ENCODE data around the gene WNT5B.

Gene WNT5B

DNA sequence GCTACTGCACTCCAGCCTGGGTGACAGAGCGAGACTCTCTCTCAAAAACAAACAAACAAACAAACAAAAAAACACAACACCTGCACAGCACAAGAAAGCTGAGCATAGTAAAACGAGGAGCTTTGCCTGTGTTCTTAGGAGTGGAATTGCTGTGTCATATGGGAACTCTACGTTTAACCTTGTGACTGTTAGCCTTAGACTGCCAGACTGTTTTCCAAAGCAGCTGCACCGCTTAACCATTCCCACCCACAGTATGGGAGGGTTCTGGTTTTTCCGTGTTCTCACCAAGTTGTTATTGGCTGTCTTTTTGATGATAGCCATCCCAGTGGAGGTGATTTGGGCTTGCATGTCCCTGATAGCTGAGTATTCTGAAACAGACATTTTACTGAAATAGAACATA lies 9.2 kb downstream of the WNT5B start:
- DNase-seq (ENCODE audit: low read depth), result no peak
- no peak overlapping the region for H3K4me3 ChIP-seq (ENCODE audit: low read depth, low read length)
- TF ChIP-seq, protein P1, sequence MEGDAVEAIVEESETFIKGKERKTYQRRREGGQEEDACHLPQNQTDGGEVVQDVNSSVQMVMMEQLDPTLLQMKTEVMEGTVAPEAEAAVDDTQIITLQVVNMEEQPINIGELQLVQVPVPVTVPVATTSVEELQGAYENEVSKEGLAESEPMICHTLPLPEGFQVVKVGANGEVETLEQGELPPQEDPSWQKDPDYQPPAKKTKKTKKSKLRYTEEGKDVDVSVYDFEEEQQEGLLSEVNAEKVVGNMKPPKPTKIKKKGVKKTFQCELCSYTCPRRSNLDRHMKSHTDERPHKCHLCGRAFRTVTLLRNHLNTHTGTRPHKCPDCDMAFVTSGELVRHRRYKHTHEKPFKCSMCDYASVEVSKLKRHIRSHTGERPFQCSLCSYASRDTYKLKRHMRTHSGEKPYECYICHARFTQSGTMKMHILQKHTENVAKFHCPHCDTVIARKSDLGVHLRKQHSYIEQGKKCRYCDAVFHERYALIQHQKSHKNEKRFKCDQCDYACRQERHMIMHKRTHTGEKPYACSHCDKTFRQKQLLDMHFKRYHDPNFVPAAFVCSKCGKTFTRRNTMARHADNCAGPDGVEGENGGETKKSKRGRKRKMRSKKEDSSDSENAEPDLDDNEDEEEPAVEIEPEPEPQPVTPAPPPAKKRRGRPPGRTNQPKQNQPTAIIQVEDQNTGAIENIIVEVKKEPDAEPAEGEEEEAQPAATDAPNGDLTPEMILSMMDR (IDR thresholded peaks at IDR 0.05; ENCODE audit: low read depth, low read length), result no peak
- no peak for TF ChIP-seq MYC (IDR thresholded peaks at IDR 0.05; ENCODE audit: low read depth, low read length)
- TF ChIP-seq, protein P2, sequence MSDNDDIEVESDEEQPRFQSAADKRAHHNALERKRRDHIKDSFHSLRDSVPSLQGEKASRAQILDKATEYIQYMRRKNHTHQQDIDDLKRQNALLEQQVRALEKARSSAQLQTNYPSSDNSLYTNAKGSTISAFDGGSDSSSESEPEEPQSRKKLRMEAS (IDR thresholded peaks at IDR 0.05; ENCODE audit: low read depth, low read length), result no peak
- no peak for TF ChIP-seq POLR2A (IDR thresholded peaks at IDR 0.05; ENCODE audit: extremely low read depth, insufficient read length)

DNA sequence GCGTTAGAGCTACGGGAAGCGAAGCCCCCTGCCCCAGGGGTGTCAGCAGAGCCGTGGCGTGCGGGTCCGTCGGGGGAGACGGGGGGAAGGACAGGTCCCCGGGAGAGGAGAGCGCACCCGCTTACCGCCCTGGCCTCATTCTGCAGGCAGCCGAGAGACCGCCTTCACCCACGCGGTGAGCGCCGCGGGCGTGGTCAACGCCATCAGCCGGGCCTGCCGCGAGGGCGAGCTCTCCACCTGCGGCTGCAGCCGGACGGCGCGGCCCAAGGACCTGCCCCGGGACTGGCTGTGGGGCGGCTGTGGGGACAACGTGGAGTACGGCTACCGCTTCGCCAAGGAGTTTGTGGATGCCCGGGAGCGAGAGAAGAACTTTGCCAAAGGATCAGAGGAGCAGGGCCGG lies 10.5 kb downstream of the WNT5B start:
- no peak overlapping the region for H3K4me3 ChIP-seq (ENCODE audit: low read depth, low read length)
- TF ChIP-seq POLR2A (IDR thresholded peaks at IDR 0.05; ENCODE audit: extremely low read depth, insufficient read length), result no peak
- TF ChIP-seq, protein P2 (IDR thresholded peaks at IDR 0.05; ENCODE audit: low read depth, low read length), result no peak
- TF ChIP-seq MYC (IDR thresholded peaks at IDR 0.05; ENCODE audit: low read depth, low read length), result no peak
- TF ChIP-seq, protein P1 (IDR thresholded peaks at IDR 0.05; ENCODE audit: low read depth, low read length), result no peak
- no peak for DNase-seq (ENCODE audit: low read depth)

DNA sequence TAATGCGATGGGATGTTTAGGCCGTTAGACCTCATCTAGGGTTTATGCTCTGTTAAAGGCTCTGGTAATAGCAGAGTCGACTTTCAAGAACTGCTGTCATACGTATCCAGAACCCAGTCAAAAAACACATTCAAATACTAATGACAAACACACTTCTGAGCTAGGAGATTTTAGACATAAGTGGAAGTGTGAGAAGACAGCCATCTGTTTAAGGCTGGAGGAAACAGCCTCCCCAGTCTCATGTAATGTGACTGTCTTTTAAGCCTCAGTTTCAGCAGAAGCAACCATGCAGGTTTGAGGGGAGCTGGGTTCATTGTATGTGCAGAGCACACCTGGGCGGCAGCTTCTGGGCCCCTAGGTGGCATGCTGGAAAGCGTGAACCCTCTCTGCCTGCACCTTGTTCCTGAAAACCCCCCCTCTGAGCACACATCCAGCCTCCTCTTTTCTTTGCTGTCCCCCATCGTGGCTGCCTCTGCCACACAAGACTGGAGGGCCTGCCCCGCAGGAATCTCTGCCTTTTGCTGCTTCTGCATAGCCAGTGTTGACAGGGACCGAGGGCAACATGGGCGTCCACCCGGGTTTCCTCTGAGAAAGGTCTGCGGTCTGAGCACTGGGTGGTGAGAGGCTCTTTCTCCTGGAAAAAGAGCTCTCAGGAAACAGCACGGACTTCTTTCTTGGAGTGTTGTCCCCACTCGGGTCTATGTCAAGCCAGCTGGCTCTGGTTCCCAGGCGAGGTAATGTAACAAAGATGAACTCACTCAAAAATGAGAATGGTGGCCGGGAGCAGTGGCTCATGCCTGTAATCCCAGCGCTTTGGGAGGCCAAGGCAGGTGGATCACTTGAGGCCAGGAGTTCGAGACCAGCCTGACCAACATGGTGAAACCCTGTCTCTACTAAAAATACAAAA lies 11.6 kb downstream of the WNT5B start:
- H3K4me3 ChIP-seq (ENCODE audit: low read depth, low read length), result no peak overlapping the region
- DNase-seq (ENCODE audit: low read depth), result no peak
- TF ChIP-seq POLR2A (IDR thresholded peaks at IDR 0.05; ENCODE audit: extremely low read depth, insufficient read length) (no peak), MYC (IDR thresholded peaks at IDR 0.05; ENCODE audit: low read depth, low read length) (no peak)
- TF ChIP-seq, protein P2 (IDR thresholded peaks at IDR 0.05; ENCODE audit: low read depth, low read length), result no peak
- TF ChIP-seq, protein P1 (IDR thresholded peaks at IDR 0.05; ENCODE audit: low read depth, low read length), result no peak

DNA sequence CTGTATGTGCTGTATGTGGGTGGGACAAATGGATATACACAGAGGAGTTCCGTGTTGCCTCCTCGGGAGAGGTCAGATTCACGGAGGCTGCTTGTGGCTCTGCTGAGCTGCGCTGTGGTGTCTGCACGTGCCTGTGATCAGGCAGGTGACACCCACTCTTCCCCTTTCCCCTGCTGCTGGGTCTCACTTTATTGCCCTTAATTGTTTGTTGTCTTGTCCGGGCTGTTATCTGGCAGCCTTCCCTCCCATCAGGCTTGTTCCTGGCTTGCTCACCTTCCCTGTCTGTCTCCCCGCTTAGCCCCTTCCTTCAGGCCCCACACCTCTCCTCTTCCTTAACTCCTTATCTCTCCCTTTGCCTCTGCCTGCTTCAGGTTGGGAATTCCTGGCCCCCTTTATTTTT lies 13.5 kb downstream of the WNT5B start:
- no peak for DNase-seq (ENCODE audit: low read depth)
- no peak overlapping the region for H3K4me3 ChIP-seq (ENCODE audit: low read depth, low read length)
- TF ChIP-seq POLR2A (IDR thresholded peaks at IDR 0.05; ENCODE audit: extremely low read depth, insufficient read length) (no peak), MYC (IDR thresholded peaks at IDR 0.05; ENCODE audit: low read depth, low read length) (no peak)

DNA sequence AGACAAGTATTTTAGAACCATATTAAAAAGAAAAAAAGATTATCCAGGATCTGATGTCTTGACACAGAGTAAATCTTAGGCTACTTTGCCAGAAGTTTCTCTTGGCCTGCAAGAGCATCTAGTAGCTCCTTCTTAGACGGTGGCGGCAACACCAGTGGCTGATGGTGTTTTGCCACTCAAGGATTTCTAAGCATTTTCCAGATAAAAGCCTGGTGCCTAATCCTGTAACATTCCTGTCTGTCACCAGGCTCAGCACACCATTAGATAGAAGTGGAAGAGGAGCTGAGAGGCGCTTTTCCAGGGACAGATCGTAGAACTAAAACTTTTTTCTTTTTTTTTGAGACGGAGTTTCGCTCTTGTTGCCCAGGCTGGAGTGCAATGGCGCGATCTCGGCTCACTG lies 14.0 kb downstream of the WNT5B start:
- H3K4me3 ChIP-seq (ENCODE audit: low read depth, low read length), result no peak overlapping the region
- no peak for DNase-seq (ENCODE audit: low read depth)
- TF ChIP-seq POLR2A (IDR thresholded peaks at IDR 0.05; ENCODE audit: extremely low read depth, insufficient read length), result no peak
- no peak for TF ChIP-seq MYC (IDR thresholded peaks at IDR 0.05; ENCODE audit: low read depth, low read length)
- TF ChIP-seq, protein P2 (IDR thresholded peaks at IDR 0.05; ENCODE audit: low read depth, low read length), result no peak
- TF ChIP-seq, protein P1 (IDR thresholded peaks at IDR 0.05; ENCODE audit: low read depth, low read length), result no peak

DNA sequence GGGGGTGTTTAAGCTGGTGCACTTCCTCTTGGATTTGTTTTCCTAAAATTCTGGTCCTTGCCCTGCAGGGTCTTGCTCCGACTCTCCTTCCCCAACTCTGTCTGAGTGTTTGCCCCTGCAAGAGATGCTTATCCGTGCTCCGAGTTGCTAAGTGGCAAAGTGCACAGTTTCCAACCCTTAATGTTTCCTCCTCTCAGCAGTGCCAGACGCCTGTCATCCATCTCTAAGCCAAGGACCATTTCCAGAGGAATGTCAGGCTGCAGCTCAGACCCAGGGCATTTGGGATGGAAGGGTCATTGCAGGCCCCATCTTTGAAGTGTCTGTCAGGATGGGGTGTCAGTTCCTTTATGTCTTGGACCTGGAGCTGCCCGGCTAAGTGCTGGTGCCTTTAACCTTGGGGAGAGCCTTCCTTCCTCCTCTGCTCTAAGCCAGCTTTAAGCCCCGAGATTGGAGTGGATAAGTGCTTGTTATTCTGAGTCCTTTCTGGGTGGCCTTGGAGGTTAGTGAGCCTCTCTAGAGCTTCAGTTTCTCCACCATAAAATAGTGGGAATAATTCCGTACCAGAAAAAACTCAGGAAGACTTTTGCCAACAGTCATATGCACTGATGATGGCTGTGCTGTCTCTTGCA lies 15.0 kb downstream of the WNT5B start:
- H3K4me3 ChIP-seq (ENCODE audit: low read depth, low read length), result no peak overlapping the region
- DNase-seq (ENCODE audit: low read depth), result no peak
- no peak for TF ChIP-seq POLR2A (IDR thresholded peaks at IDR 0.05; ENCODE audit: extremely low read depth, insufficient read length)
- TF ChIP-seq, protein P1 (IDR thresholded peaks at IDR 0.05; ENCODE audit: low read depth, low read length), result no peak
- TF ChIP-seq, protein P2 (IDR thresholded peaks at IDR 0.05; ENCODE audit: low read depth, low read length), result no peak
- no peak for TF ChIP-seq MYC (IDR thresholded peaks at IDR 0.05; ENCODE audit: low read depth, low read length)

Data from NB4 (cell line).